Measurements from ENCODE around the gene ADAM10.

Gene ADAM10, protein sequence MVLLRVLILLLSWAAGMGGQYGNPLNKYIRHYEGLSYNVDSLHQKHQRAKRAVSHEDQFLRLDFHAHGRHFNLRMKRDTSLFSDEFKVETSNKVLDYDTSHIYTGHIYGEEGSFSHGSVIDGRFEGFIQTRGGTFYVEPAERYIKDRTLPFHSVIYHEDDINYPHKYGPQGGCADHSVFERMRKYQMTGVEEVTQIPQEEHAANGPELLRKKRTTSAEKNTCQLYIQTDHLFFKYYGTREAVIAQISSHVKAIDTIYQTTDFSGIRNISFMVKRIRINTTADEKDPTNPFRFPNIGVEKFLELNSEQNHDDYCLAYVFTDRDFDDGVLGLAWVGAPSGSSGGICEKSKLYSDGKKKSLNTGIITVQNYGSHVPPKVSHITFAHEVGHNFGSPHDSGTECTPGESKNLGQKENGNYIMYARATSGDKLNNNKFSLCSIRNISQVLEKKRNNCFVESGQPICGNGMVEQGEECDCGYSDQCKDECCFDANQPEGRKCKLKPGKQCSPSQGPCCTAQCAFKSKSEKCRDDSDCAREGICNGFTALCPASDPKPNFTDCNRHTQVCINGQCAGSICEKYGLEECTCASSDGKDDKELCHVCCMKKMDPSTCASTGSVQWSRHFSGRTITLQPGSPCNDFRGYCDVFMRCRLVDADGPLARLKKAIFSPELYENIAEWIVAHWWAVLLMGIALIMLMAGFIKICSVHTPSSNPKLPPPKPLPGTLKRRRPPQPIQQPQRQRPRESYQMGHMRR

DNA sequence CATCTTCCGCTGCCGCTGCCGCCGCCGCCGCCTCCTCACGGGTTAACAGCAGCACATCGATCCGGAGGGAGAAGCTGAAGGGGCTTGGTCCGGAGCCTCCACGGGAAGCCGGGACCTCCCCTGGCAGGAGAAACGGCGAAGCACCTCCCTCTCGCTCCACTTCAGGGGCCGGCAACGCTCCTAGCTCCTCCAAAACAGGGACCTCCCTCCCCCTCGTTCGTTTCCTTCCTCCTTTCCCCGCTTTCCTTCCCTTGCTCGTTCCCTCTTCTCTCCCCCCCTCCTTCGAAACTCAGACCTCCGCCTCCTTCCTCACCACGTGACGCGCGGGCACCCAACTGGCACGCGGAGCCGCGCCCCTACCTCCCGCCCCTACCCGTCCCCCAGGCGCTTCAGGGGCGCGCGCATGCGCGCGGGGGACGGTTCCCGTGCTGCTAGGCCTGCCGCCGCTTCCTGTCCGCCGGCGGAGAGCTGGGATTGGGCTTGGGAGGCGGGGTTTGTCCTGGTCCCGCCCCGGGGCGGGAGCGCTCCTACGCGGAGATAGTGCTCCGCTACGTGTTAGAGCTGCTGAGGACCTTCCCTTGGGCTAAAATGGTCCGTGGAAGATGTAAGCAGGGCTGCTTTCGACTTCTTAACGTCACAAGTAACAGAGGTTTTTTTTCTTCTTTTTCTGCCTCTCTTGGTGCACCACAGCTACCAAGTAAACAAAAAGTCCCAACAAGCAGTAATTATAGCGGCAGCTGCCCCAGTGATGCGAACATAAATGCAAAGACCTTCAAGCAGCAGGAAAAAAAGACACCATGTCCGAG lies at the start of gene ADAM10:
TSS of gene ADAM10 (minus strand) at position 176 of the 806 bp plus-strand sequence. CDS start at position 3, 173 bp downstream.
- no peak for TF ChIP-seq ZFX (IDR thresholded peaks at IDR 0.05; ENCODE audit: borderline replicate concordance)
- TF ChIP-seq, protein P1, sequence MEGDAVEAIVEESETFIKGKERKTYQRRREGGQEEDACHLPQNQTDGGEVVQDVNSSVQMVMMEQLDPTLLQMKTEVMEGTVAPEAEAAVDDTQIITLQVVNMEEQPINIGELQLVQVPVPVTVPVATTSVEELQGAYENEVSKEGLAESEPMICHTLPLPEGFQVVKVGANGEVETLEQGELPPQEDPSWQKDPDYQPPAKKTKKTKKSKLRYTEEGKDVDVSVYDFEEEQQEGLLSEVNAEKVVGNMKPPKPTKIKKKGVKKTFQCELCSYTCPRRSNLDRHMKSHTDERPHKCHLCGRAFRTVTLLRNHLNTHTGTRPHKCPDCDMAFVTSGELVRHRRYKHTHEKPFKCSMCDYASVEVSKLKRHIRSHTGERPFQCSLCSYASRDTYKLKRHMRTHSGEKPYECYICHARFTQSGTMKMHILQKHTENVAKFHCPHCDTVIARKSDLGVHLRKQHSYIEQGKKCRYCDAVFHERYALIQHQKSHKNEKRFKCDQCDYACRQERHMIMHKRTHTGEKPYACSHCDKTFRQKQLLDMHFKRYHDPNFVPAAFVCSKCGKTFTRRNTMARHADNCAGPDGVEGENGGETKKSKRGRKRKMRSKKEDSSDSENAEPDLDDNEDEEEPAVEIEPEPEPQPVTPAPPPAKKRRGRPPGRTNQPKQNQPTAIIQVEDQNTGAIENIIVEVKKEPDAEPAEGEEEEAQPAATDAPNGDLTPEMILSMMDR (IDR thresholded peaks at IDR 0.05), result no peak

DNA sequence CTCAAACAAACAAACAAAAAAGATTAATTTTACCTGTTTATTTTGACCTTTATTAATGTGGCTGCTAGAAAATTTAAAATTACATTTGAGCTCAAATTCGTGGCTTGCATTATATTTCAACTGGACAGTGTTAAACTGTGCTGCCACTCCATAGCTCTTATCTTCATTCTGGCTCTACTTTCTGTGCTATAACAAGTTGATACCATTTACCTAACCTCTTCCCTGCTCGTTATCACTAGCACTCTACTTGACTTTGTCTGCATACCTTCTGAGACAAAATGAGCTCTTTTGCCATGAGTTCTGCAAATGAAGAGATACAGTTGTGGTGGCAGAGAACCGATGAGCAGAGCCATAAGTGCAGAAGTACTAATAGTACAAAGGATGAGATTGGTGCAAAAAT lies 48.0 kb upstream of the ADAM10 start:
- no peak overlapping the region for H3K27ac ChIP-seq
- no peak for TF ChIP-seq ZFX (IDR thresholded peaks at IDR 0.05; ENCODE audit: borderline replicate concordance)
- TF ChIP-seq, protein P1 (IDR thresholded peaks at IDR 0.05), result no peak

More for the DNA sequence above, at the start of gene ADAM10:
- peak within 1 kb of the TSS; percentile 94 for H3K27ac ChIP-seq

DNA sequence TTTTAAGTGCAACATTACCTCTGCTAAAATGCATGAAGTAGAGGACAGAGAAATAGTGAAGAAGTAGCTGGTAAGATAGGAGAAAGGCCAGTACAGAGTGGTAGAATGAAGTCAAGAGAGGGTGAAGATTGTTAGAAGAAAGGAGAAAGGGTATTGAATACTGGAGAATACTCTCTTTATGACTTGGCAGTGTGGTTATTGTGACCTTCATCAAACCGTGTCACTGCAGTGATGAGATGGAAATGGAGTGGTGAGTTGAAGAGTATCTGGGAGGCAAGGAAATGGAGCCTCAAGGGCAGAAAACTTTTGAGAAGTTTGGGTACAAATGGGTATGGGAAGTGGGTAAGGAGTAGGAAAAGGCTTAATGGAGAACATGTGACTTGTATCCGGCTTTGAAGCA lies 46.3 kb upstream of the ADAM10 start:
- TF ChIP-seq ZFX (IDR thresholded peaks at IDR 0.05; ENCODE audit: borderline replicate concordance), result no peak
- TF ChIP-seq, protein P1 (IDR thresholded peaks at IDR 0.05), result no peak
- no peak overlapping the region for H3K27ac ChIP-seq

DNA sequence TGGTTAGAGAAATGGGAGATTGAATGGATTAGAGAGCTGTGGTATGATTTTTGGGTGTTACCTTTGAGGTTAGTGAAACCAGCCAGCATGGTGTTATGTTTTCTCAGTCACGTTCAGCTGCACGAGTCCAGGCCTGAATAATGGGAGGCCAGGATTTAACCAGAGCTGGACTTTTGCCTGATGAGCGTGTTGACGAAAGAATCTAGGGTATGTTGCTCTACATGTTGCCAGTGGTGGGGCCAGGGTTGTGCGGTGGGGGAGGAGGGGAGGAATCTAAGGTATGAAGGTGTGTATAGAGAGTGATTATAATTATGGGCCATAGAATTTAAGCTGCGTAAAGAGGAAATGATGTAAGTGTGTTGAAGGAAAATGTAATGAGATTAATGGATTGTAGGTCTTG lies 44.4 kb upstream of the ADAM10 start:
- no peak for TF ChIP-seq ZFX (IDR thresholded peaks at IDR 0.05; ENCODE audit: borderline replicate concordance)
- TF ChIP-seq, protein P1 (IDR thresholded peaks at IDR 0.05), result no peak
- no peak overlapping the region for H3K27ac ChIP-seq

DNA sequence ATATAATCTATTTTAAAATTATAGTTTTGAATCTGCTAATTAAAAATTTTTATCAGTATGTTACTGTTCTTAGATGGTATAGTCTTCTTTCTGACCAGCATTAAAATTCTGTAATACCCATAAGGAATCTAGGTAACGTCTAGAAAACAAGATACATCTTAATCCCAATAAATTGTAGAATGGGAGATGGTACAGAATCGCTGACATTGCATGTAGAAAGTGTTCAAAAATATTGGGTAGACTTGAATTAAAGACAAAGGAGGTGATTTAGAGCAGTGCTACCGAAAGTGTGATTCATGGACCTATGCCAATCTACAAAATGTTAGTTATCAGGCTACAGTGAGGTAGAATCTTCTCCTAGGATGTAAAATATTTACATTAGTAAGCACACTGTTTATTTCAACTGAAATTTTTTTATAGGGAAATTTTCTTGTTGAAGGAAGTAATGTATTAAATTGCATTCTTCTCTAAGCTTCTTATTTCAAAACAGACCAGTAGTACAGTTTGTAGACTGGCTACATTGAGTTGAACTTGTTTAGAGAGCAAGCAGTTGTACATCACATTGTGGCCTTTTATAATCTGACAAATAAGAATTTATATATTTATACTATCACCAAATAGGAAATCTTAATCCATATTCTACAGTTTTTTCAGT lies 38.7 kb upstream of the ADAM10 start:
- H3K27ac ChIP-seq, result no peak overlapping the region
- TF ChIP-seq, protein P1 (IDR thresholded peaks at IDR 0.05), result no peak
- no peak for TF ChIP-seq ZFX (IDR thresholded peaks at IDR 0.05; ENCODE audit: borderline replicate concordance)

DNA sequence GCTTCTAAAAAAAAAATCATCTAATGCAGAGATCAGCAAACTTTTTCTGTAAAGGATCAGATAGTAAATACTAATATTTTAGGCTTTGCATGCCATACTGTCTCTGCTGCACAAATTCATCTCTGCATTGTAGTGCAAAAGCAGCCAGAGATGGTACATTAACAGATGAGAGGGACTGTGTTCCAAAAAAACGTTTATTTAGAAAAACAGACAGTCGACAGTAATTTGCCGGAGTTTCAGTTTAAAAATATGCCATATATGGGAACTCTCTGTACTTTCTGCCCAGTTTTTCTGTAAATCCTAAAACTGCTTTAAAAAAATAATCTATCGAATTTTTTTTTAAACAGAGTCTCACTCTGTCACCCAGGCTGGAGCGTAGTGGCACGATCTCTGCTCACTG lies 35.8 kb upstream of the ADAM10 start:
- H3K27ac ChIP-seq, result no peak overlapping the region
- TF ChIP-seq, protein P1 (IDR thresholded peaks at IDR 0.05), result no peak
- no peak for TF ChIP-seq ZFX (IDR thresholded peaks at IDR 0.05; ENCODE audit: borderline replicate concordance)
